GM12878 (cell line): ENCODE measurements around the gene KNTC1. TPM values are rescaled to one million over a fixed set of nuclear protein-coding genes. Genes with fewer than 3 reads are reported as not detected.

Experiments used
- ATAC-seq: fragments of 200-7000 bp; cut with Tn5 transposase; 3 replicates; pipeline ENCODE4 v1.9.1; 2020; ENCODE audit warnings: mild to moderate bottlenecking, moderate library complexity
- BruUV-seq: library from RNA; stranded (reverse); fragments of 400-500 nt; replicated peaks from 2 replicates; lab custom pipeline; 2021; lab: Mats Ljungman, UMichigan
- CTCF ChIA-PET: fragments of 300-600 bp; sonication (Branson Sonifier 250); formaldehyde crosslinking; extraction: SDS; loops from one replicate; lab custom pipeline; 2021; ENCODE audit warnings: inconsistent platforms; lab: Yijun Ruan, JAX
- POLR2A ChIA-PET: fragments of 350-600 bp; formaldehyde crosslinking; extraction: SDS; loops from one replicate; lab custom pipeline; 2021; ENCODE audit warnings: inconsistent platforms; lab: Charles Lee
- RAD21 ChIA-PET: fragments of 300-600 bp; sonication (Branson Sonifier 250); formaldehyde crosslinking; loops from one replicate; lab custom pipeline; 2023; ENCODE audit warnings: antibody characterized with exemption; ENCODE audit not compliant: unreplicated experiment; lab: Charles Lee
- SMC1A ChIA-PET: fragments of 300-600 bp; sonication (Branson Sonifier 250); formaldehyde crosslinking; loops from one replicate; lab custom pipeline; 2023; ENCODE audit not compliant: unreplicated experiment, uncharacterized antibody; lab: Charles Lee
- DNase-seq: peaks from one replicate; pipeline ENCODE4 v3.0.0-alpha.2; 2011; ENCODE audit warnings: low read depth, low spot score
- FAIRE-seq: peaks from 3 replicates; lab custom pipeline; 2011; peaks lifted over from hg19 to GRCh38; lab: Jason Lieb, UNC
- H2AFZ ChIP-seq: 2 replicates; pipeline ENCODE4 v1.6.0; 2011; ENCODE audit warnings: low read depth, low read length, control low read depth; ENCODE audit not compliant: control insufficient read depth
- H3K27ac ChIP-seq: 2 replicates; pipeline ENCODE4 v1.5.1; 2011; ENCODE audit warnings: control low read depth; ENCODE audit not compliant: control insufficient read depth, insufficient read depth
- H3K27me3 ChIP-seq, 2 experiments: replicated peaks in 1 of 2; 2 replicates each; pipeline versions ENCODE4 v1.6.0 to v1.6.1; 2011; ENCODE audit warnings: low read length in 1 of 2; ENCODE audit not compliant: control insufficient read depth in 2 of 2, insufficient read depth in 2 of 2
- H3K36me3 ChIP-seq, 2 experiments: 2 replicates each; pipeline ENCODE4 v1.5.1; 2011; ENCODE audit warnings: low read length in 1 of 2; ENCODE audit not compliant: control insufficient read depth in 2 of 2, insufficient read depth in 2 of 2
- H3K4me1 ChIP-seq: 2 replicates; pipeline ENCODE4 v1.6.1; 2011; ENCODE audit warnings: mild to moderate bottlenecking, low read length, moderate library complexity, mixed read lengths; ENCODE audit not compliant: control insufficient read depth, insufficient read depth
- H3K4me2 ChIP-seq: 2 replicates; pipeline ENCODE4 v1.6.0; 2011; ENCODE audit warnings: control low read depth; ENCODE audit not compliant: control insufficient read depth, insufficient read depth
- H3K4me3 ChIP-seq: fragments of 200-600 bp; sonication (generic); 2 replicates; pipeline ENCODE4 v1.5.1; 2016
- H3K79me2 ChIP-seq: 2 replicates; pipeline ENCODE4 v1.6.0; 2011; ENCODE audit warnings: low read length; ENCODE audit not compliant: control insufficient read depth, insufficient read depth
- H3K9ac ChIP-seq: 2 replicates; pipeline ENCODE4 v1.8.0; 2011; ENCODE audit warnings: low read length, control low read depth, mixed read lengths; ENCODE audit not compliant: control insufficient read depth, insufficient read depth
- H3K9me3 ChIP-seq: replicated peaks from 3 replicates; pipeline ENCODE4 v1.5.1; 2011; ENCODE audit warnings: mild to moderate bottlenecking, low read length; ENCODE audit not compliant: control insufficient read depth, insufficient read depth
- H4K20me1 ChIP-seq: 2 replicates; pipeline ENCODE4 v1.6.0; 2011; ENCODE audit not compliant: control insufficient read depth, insufficient read depth
- ATF3 ChIP-seq: IDR thresholded peaks from 2 replicates; pipeline ENCODE4 v1.6.1; 2011; ENCODE audit warnings: low read depth, mild to moderate bottlenecking, low read length, moderate library complexity, borderline replicate concordance; ENCODE audit errors: extremely low read depth
- CREB1 ChIP-seq: IDR thresholded peaks from 2 replicates; pipeline ENCODE4 v1.6.1; 2012; ENCODE audit warnings: low read depth, mild to moderate bottlenecking, inconsistent platforms
- FOXK2 ChIP-seq: fragments of 450-650 bp; IDR thresholded peaks from 2 replicates; pipeline ENCODE4 v1.6.1; 2017; ENCODE audit warnings: mild to moderate bottlenecking, moderate library complexity
- IRF4 ChIP-seq: IDR thresholded peaks from 2 replicates; pipeline ENCODE4 v1.6.1; 2011; ENCODE audit warnings: low read depth, low read length
- MYB ChIP-seq: fragments of 150-350 bp; IDR thresholded peaks from 2 replicates; pipeline ENCODE4 v1.6.1; 2014; ENCODE audit warnings: mild to moderate bottlenecking, low read depth, low read length, borderline replicate concordance
- MYC ChIP-seq: IDR thresholded peaks from 2 replicates; pipeline ENCODE4 v1.6.1; 2011; ENCODE audit warnings: mild to moderate bottlenecking, low read length, moderate library complexity, inconsistent platforms; ENCODE audit not compliant: insufficient read depth, insufficient replicate concordance, insufficient read length, severe bottlenecking
- PML ChIP-seq: IDR thresholded peaks from 2 replicates; pipeline ENCODE4 v1.6.1; 2012; ENCODE audit warnings: low read length, inconsistent platforms
- SIN3A ChIP-seq: IDR thresholded peaks from 2 replicates; pipeline ENCODE4 v1.6.1; 2012; ENCODE audit warnings: low read depth, low read length, improper control_type of control experiment
- STAT3 ChIP-seq: IDR thresholded peaks from 2 replicates; pipeline ENCODE4 v1.6.1; 2011; ENCODE audit warnings: low read depth, low read length, improper control_type of control experiment
- TCF7 ChIP-seq: IDR thresholded peaks from 2 replicates; pipeline ENCODE4 v1.6.1; 2014; ENCODE audit warnings: antibody characterized with exemption, borderline replicate concordance
- WRNIP1 ChIP-seq: IDR thresholded peaks from 2 replicates; pipeline ENCODE4 v1.6.1; 2011; ENCODE audit warnings: low read depth, low read length, improper control_type of control experiment, borderline replicate concordance
- ZBTB40 ChIP-seq: fragments of 450-650 bp; IDR thresholded peaks from 2 replicates; pipeline ENCODE4 v1.6.1; 2016; ENCODE audit warnings: mild to moderate bottlenecking, moderate library complexity, borderline replicate concordance
- WGBS: methylation state at CpG from one replicate; pipeline ENCODE4 v1.1.6; 2016; ENCODE audit warnings: low lambda C conversion rate; ENCODE audit not compliant: insufficient replicate concordance, insufficient coverage; ENCODE audit errors: missing lambda C conversion rate; 5-methylcytosine and 5-hydroxymethylcytosine counted together
- in situ Hi-C: fragments of 300-500 bp; cut with MboI; formaldehyde crosslinking; loops from 9 replicates; pipeline ENCODE4 v1.14.3; 2018; ENCODE audit warnings: mixed read lengths
- intact Hi-C: fragments of 100-400 bp; cut with micrococcal nuclease; formaldehyde crosslinking; loops from one replicate; pipeline ENCODE4 v1.14.2; 2022; ENCODE audit not compliant: unreplicated experiment
- polyA plus RNA-seq, 11 experiments: library from polyadenylated mRNA; depleted of rRNA in 4 of 11; unstranded in 6 of 11; stranded (reverse) in 5 of 11; fragments of >200 nt; fragmentation: Nextera tagmentation in 4 of 11; fragmentation: Illumina TruSeq in 1 of 11; extraction: Ambion mirVana in 4 of 11; extraction: Trizol in 1 of 11; gene quantifications; 1 replicate in 1 of 11; 2 replicates in 10 of 11; pipeline versions ENCODE4 v1.2.1 to v1.2.3, GENCODE V29; 2011 to 2016; ENCODE audit warnings: inconsistent platforms in 2 of 11, missing spikeins in 2 of 11, low read depth in 1 of 11
- total RNA-seq, 4 experiments: library from RNA; depleted of rRNA in 3 of 4; stranded (reverse); fragments of >200 nt in 3 of 4; fragmentation: Illumina TruSeq in 1 of 4; extraction: Trizol in 1 of 4; gene quantifications; 2 replicates each; pipeline versions ENCODE4 v1.2.1 to v1.2.3, GENCODE V29; 2013 to 2021

Gene KNTC1
- total and polyA plus RNA-seq, 10 of the 15 experiments (the other 5 are each of a cell fraction or from before 2014, with no cell fraction given): 37.2 to 118 (median 76.3) TPM

- no peak for TF ChIP-seq ATF3
These were observed 77.9 kb downstream of the KNTC1 start (continued) for GRCh38 chr12:122604993-122605392.

GRCh38 chr12:122609732-122610131 is 82.7 kb downstream of the KNTC1 start:
- no peak for FAIRE-seq
- CTCF ChIA-PET: interaction anchor here (1.0 kb wide), 1 partner anchor 138 kb away, joined by 3 read pairs; no protein-coding TSS in a partner anchor
- no peak overlapping the region for H3K9ac ChIP-seq
- RAD21 ChIA-PET: no interaction called here
- 92% methylated on average over 3 of the region's 3 CpGs for WGBS
- in situ Hi-C loops: no loop called here
- ATAC-seq: no peak
- no peaks in the 10 kb centered on the region for H3K79me2 ChIP-seq
- H3K27me3 ChIP-seq: no peaks in the 10 kb centered on the region
- H4K20me1 ChIP-seq: no peaks in the 10 kb centered on the region
- SMC1A ChIA-PET: interaction anchor here (0.8 to 1.3 kb wide), 2 partner anchors 27 to 144 kb away, joined by 3 to 4 read pairs; no protein-coding TSS in a partner anchor
- intact Hi-C loops: no loop called here
- no peak overlapping the region for H2AFZ ChIP-seq
- H3K36me3 ChIP-seq: peaks cover 14 to 24% of the 10 kb centered on the region in 2 experiments
- no peak for DNase-seq
- H3K4me3 ChIP-seq: no peak overlapping the region
- no peak overlapping the region for H3K4me2 ChIP-seq
- no TSS peak for BruUV-seq
- TF ChIP-seq MYB (no peak), CREB1 (no peak)
- POLR2A ChIA-PET: no interaction called here
- peaks cover 4% of the 10 kb centered on the region; the same call in 1 of the 2 replicates for H3K4me1 ChIP-seq
- H3K27ac ChIP-seq: no peak overlapping the region
- no peaks in the 10 kb centered on the region for H3K9me3 ChIP-seq

GRCh38 chr12:122610207-122610606 is 83.2 kb downstream of the KNTC1 start:
- ChIA-PET RAD21 (no interaction called here), POLR2A (interaction anchor here (0.5 to 0.6 kb wide), 3 partner anchors 110 to 867 kb away, joined by 3 to 4 read pairs (median 3); no protein-coding TSS in a partner anchor), CTCF (interaction anchor here (0.7 to 1.4 kb wide), 3 partner anchors 10 to 139 kb away, joined by 3 read pairs; no protein-coding TSS in a partner anchor), SMC1A (interaction anchor here (0.6 to 1.3 kb wide), 3 partner anchors 17 to 155 kb away, joined by 3 to 4 read pairs (median 3); no protein-coding TSS in a partner anchor)
- H3K9me3 ChIP-seq: no peaks in the 10 kb centered on the region
- intact Hi-C loops: no loop called here
- no peaks in the 10 kb centered on the region for H3K79me2 ChIP-seq
- H3K4me2 ChIP-seq: no peak overlapping the region
- H3K27ac ChIP-seq: no peak overlapping the region
- peaks cover 4% of the 10 kb centered on the region; the same call in 1 of the 2 replicates for H3K4me1 ChIP-seq
- ATAC-seq (no peak), DNase-seq (no peak), FAIRE-seq (no peak)
- no peak overlapping the region for H2AFZ ChIP-seq
- in situ Hi-C loops: no loop called here
- H3K4me3 ChIP-seq: no peak overlapping the region
- 83% methylated on average over 5 of the region's 5 CpGs for WGBS
- no peaks in the 10 kb centered on the region for H3K27me3 ChIP-seq
- H3K9ac ChIP-seq: no peak overlapping the region
- H4K20me1 ChIP-seq: no peaks in the 10 kb centered on the region
- BruUV-seq: no TSS peak
- H3K36me3 ChIP-seq: peaks cover 14 to 22% of the 10 kb centered on the region in 2 experiments
- TF ChIP-seq SIN3A: no peak
- TF ChIP-seq STAT3: no peak
- no peak for TF ChIP-seq WRNIP1
- TF ChIP-seq ZBTB40: no peak
- no peak for TF ChIP-seq MYC
- no peak for TF ChIP-seq PML
- TF ChIP-seq TCF7: no peak
- TF ChIP-seq IRF4: no peak
- no peak for TF ChIP-seq FOXK2
